ENCODE measurements around the gene FAM107B.

DNA sequence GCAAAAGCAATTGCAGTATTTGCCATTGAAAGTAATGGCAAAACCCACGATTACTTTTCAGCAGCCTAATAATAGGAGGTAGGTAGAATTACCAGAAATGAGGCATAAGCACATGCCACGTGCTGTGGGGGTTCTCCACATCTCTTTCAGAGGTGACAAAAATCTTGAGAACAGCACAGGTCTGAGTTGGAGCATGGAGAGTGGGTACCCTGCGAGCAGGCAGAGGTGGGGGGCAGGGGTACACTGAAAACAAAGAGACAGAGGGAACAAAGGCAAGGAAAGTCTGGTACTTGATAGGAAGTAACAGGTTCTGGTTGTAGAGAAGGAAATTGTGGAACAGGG, 75.9 kb downstream of the FAM107B start:
- TF ChIP-seq PAX5 (IDR thresholded peaks at IDR 0.05; ENCODE audit: insufficient read depth, low read length, severe bottlenecking) (no peak), POLR2AphosphoS5 (IDR thresholded peaks at IDR 0.05; ENCODE audit: low read depth, low read length) (no peak), TAF1 (IDR thresholded peaks at IDR 0.05; ENCODE audit: low read depth, low read length) (no peak), POLR2A (IDR thresholded peaks at IDR 0.05; ENCODE audit: low read depth, low read length) (no peak), SPI1 (IDR thresholded peaks at IDR 0.05; ENCODE audit: low read depth, low read length) (no peak), POU2F2 (IDR thresholded peaks at IDR 0.05; ENCODE audit: low read depth, low read length) (no peak)
